22Rv1 (cell line): ENCODE results near the gene ZNF385B.

ENCODE experiments used
- ZFX ChIP-seq: fragments of 450-650 bp; IDR thresholded peaks from 2 replicates; pipeline ENCODE4 v1.6.1; 2017; ENCODE audit warnings: antibody characterized with exemption, borderline replicate concordance
- TF ChIP-seq, protein P1 (sequence below): fragments of 450-650 bp; IDR thresholded peaks from 2 replicates; pipeline ENCODE4 v1.5.1; 2017; ENCODE audit warnings: mild to moderate bottlenecking

DNA sequence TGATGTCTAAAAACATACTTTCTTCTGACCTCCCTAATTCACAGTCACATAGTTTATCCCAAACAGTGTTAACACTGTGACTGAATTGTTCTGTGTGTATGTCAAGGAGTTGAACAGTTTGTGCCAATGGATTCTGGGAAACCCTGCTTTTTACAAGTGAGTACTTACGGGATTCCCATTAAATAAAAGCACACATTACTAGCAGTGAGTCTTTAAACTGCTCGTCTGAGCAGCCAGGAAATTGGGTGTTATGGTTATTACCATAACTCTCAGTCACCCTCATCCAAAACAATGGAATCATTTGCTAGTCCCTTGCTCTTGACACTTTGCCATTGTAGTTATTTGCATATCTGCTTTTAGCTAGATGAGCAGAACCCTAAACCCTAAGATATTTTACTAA lies 209.1 kb downstream of the ZNF385B start:
- TF ChIP-seq, protein P1, sequence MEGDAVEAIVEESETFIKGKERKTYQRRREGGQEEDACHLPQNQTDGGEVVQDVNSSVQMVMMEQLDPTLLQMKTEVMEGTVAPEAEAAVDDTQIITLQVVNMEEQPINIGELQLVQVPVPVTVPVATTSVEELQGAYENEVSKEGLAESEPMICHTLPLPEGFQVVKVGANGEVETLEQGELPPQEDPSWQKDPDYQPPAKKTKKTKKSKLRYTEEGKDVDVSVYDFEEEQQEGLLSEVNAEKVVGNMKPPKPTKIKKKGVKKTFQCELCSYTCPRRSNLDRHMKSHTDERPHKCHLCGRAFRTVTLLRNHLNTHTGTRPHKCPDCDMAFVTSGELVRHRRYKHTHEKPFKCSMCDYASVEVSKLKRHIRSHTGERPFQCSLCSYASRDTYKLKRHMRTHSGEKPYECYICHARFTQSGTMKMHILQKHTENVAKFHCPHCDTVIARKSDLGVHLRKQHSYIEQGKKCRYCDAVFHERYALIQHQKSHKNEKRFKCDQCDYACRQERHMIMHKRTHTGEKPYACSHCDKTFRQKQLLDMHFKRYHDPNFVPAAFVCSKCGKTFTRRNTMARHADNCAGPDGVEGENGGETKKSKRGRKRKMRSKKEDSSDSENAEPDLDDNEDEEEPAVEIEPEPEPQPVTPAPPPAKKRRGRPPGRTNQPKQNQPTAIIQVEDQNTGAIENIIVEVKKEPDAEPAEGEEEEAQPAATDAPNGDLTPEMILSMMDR, result no peak
- no peak for TF ChIP-seq ZFX
